Urothelium cell line (cell line): ENCODE measurements around the gene TRIM49D2.
"Not testable (repeated sequence)": the region's sequence is repeated elsewhere in the genome, so short reads cannot be mapped to it uniquely, and the experiment has no call there.

Experiments used
- DNase-seq: peaks from one replicate; pipeline ENCODE4 v3.0.0; 2011; ENCODE audit warnings: low spot score, mixed read lengths
- FAIRE-seq: peaks from 2 replicates; lab custom pipeline; 2011; peaks lifted over from hg19 to GRCh38; lab: Jason Lieb, UNC

Gene TRIM49D2

GRCh38 chr11:89923764-89924163, at the start of gene TRIM49D2:
Gene TRIM49D2 (plus strand): TSS chr11:89924064. CDS start chr11:89926762, 2,698 bp downstream.
- not testable (repeated sequence) for FAIRE-seq, DNase-seq

- not testable (repeated sequence) for FAIRE-seq, DNase-seq
Measured at GRCh38 chr11:89877511-89877910, 46.4 kb upstream of the TRIM49D2 start.

- FAIRE-seq, DNase-seq: not testable (repeated sequence)
Measured at GRCh38 chr11:89893245-89893644, 30.6 kb upstream of the TRIM49D2 start.

GRCh38 chr11:89900809-89901208, 23.1 kb upstream of the TRIM49D2 start:
- not testable (repeated sequence) for DNase-seq

GRCh38 chr11:89922195-89922660, 1.6 kb upstream of the TRIM49D2 start, which contains the start of gene TRIM49D1:
Gene TRIM49D1 (minus strand): TSS chr11:89922245. CDS start chr11:89917710, 4,535 bp downstream.
- DNase-seq (peak; percentile 0), FAIRE-seq (no peak)

More at GRCh38 chr11:89900809-89901208, 23.1 kb upstream of the TRIM49D2 start:
- FAIRE-seq = peak; percentile 9

- not testable (repeated sequence) for DNase-seq, FAIRE-seq
Measured at GRCh38 chr11:89960833-89961232, 37.0 kb downstream of the TRIM49D2 start.

GRCh38 chr11:89965737-89966136, 41.9 kb downstream of the TRIM49D2 start, which contains the start of gene TRIM64:
Gene TRIM64 (plus strand): TSS chr11:89966037. CDS start chr11:89968504, 2,467 bp downstream.
- not testable (repeated sequence) for DNase-seq, FAIRE-seq
